Mucosa of descending colon (tissue), 3 donors: ENCODE measurements around the gene GALNT18. TPM values are rescaled to one million over a fixed set of nuclear protein-coding genes. Genes with fewer than 3 reads are reported as not detected.

Experiments
- ATAC-seq: fragments of 200-7000 bp; cut with Tn5 transposase; one replicate; pipeline ENCODE4 v1.9.1; 2020; ENCODE audit warnings: mild to moderate bottlenecking, moderate library complexity
- DNase-seq, 3 donors: peaks; one replicate each; pipeline ENCODE4 v3.0.0-alpha.2; 2020
- H3K36me3 ChIP-seq: fragments of 200-600 bp; one replicate; pipeline ENCODE4 v1.8.0; 2021; ENCODE audit warnings: low read depth, mild to moderate bottlenecking
- H3K4me1 ChIP-seq: fragments of 200-600 bp; one replicate; pipeline ENCODE4 v1.8.0; 2021; ENCODE audit warnings: low read depth, mild to moderate bottlenecking
- H3K4me3 ChIP-seq: fragments of 200-600 bp; one replicate; pipeline ENCODE4 v1.8.0; 2021; ENCODE audit warnings: mild to moderate bottlenecking
- H3K9me3 ChIP-seq: fragments of 200-600 bp; one replicate; pipeline ENCODE4 v1.8.0; 2021; ENCODE audit warnings: mild to moderate bottlenecking
- CTCF ChIP-seq: fragments of 200-600 bp; IDR thresholded peaks from one replicate; pipeline ENCODE4 v1.8.0; 2022; ENCODE audit warnings: antibody characterized with exemption, mild to moderate bottlenecking
- intact Hi-C, 2 donors: fragments of 100-400 bp; cut with DNase I in 1 of 2; cut with micrococcal nuclease in 1 of 2; formaldehyde crosslinking; loops; one replicate each; pipeline versions ENCODE4 v1.11.0 to v1.11.1; 2022; cut with DNase I, micrococcal nuclease
- total RNA-seq, 3 donors: library from RNA; stranded (reverse); fragmentation: NEBNext Ultra II Directional in 2 of 3; extraction: Animal tissue kit (Norgen Biotek cat#: 25700) in 2 of 3; gene quantifications; one replicate each; pipeline versions ENCODE4 v1.2.1 to v1.2.4, GENCODE V29; 2021 to 2023
- donor health status: DM: no; HTN: no; CAD: no; lungs with moderate emphysema.
- donor health status: DM: no; HTN: no; CAD: no.
- donor health status: DM: no; HTN: yes; CAD: no.

GALNT18 gene
- total RNA-seq, 3 donors from 2014 or later = 2.0 to 27.8 (median 5.4) TPM

DNA sequence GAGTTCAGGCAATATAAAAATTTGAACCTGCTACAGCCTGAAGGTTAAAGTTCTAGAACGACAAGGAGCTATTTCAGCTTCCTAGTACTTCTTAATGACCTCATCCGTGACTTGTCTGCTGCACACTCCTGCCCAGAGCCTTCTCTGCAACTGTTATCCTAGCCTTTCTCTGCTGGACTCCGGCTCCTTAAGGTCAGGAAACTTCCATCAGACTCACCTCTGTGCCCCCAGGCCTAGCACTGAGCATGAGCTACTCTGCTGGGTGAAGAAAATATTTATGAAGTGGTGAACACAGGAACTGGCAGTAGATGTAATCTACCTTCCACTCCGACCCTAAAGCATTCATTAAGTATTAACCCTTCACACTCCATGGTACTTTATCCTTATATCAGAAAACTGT, 287.2 kb downstream of the GALNT18 start:
- DNase-seq (no peak), ATAC-seq (no peak)
- Histone ChIP-seq H3K4me3 (no peak overlapping the region), H3K9me3 (no peaks in the 10 kb centered on the region), H3K4me1 (no peaks in the 10 kb centered on the region), H3K36me3 (no peaks in the 10 kb centered on the region)
- TF ChIP-seq CTCF = no peak
- intact Hi-C loops = no loop called here

DNA sequence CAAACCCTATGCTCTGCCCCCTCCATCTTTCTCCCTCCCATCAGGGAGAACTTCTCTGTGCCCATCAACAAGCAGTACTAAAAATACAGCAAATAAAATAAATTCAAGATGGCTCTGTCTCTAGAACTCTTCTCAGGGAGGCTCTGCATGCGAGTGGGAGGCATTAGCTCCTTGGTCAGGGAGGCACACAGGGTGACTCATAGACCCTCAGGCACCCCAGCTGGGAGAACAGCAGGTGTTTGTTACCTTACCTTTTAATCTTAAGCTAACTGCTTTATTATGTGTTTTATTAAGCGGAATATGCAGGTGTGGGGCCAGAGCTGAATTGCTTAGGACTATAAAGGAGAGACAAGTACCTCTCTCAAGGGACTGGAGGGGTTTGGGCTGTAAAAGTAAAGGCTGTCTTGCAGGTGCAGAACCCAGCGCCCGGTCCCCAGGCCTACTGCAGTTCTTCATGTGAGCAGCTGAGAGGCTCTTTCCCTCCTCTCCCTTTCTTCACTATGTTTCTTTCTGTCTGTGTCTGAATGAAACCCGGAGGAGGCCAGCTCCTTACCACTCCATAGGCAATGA, 289.6 kb downstream of the GALNT18 start:
- ATAC-seq (no peak), DNase-seq (no peak)
- no peaks in the 10 kb centered on the region for H3K36me3 ChIP-seq
- no peak for TF ChIP-seq CTCF
- H3K4me3 ChIP-seq = no peak overlapping the region
- no peaks in the 10 kb centered on the region for H3K4me1 ChIP-seq
- no peaks in the 10 kb centered on the region for H3K9me3 ChIP-seq
- intact Hi-C loops = no loop called here

GRCh38 chr11:11329062-11329806, 292.6 kb downstream of the GALNT18 start:
- Histone ChIP-seq H3K4me1 (no peaks in the 10 kb centered on the region), H3K9me3 (no peaks in the 10 kb centered on the region), H3K4me3 (no peak overlapping the region), H3K36me3 (no peaks in the 10 kb centered on the region)
- intact Hi-C loops = no loop called here
- TF ChIP-seq CTCF = no peak
- ATAC-seq = no peak
- no peak for DNase-seq

DNA sequence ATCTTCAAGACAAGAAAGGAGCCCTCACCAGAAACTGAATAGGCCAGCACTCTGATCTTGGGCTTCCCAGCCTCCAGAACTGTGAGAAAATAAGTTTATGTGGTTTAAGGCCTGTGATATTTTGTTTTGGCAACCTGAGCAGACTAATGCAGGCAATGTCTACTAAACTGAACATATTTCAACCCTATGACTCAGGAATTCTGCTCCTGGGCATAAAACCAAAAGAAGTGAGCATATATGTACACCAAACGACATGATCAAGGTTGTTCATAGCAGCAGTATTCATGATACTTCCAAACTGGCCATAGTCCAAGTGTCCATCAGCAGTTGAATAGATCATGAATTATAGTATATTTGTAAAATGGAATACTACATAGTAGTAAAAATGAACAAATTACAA, 297.7 kb downstream of the GALNT18 start:
- ATAC-seq = no peak

DNA sequence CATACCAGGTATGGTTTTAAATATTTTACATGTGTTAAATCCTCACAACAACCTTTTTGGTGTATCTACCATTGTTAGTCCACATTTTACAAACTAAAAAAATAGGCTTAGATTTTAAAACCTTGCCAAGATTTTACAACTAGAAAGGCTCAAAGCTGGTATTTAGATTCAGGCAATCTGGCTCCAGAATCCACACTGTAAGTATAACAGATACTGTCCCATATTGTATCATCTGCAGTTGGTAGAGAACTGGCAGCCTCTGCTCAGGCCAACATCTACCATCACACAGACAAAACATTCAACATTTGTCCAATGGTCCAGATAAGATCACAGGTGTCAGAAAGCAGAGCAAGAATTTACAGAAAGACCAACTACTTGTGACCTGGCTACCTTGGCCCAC, 299.7 kb downstream of the GALNT18 start:
- ATAC-seq (no peak), DNase-seq (no peak)
- Histone ChIP-seq H3K36me3 (no peaks in the 10 kb centered on the region), H3K4me1 (no peaks in the 10 kb centered on the region), H3K4me3 (no peak overlapping the region), H3K9me3 (no peaks in the 10 kb centered on the region)
- intact Hi-C loops = no loop called here
- no peak for TF ChIP-seq CTCF

More for the DNA sequence above, 297.7 kb downstream of the GALNT18 start:
- Histone ChIP-seq H3K36me3 (no peaks in the 10 kb centered on the region), H3K9me3 (no peaks in the 10 kb centered on the region), H3K4me3 (no peak overlapping the region), H3K4me1 (no peaks in the 10 kb centered on the region)
- TF ChIP-seq CTCF = no peak
- DNase-seq = no peak
- intact Hi-C loops = no loop called here
